Measurements from ENCODE around the gene SUOX. TPM values are rescaled to one million over a fixed set of nuclear protein-coding genes. Genes with fewer than 3 reads are reported as not detected.
A peak's percentile ranks its signal among the peaks of the same experiment; 100 is the strongest.

Gene SUOX
- total RNA-seq, 4 donors from 2014 or later, result 16.5 to 38.9 (median 27.0) TPM

- no peak overlapping the region for H3K4me3 ChIP-seq
- peak overlapping the region in 2 of 4 donors; percentile 92 to 97 for H3K27ac ChIP-seq
- no peak for DNase-seq
- TF ChIP-seq CTCF (IDR thresholded peaks at IDR 0.05) (no peak), POLR2A (IDR thresholded peaks at IDR 0.05) (no peak)
- H3K27me3 ChIP-seq, result no peaks in the 10 kb centered on the region
- no peaks in the 10 kb centered on the region for H3K9me3 ChIP-seq
- H3K36me3 ChIP-seq, result peaks cover 0 to 4% (median 0%) of the 10 kb centered on the region in 3 donors
- H3K4me1 ChIP-seq, result peaks cover 0 to 36% (median 2%) of the 10 kb centered on the region in 4 donors
Measured at GRCh38 chr12:55972042-55972441, 25.0 kb upstream of the SUOX start.

- no peaks in the 10 kb centered on the region for H3K27me3 ChIP-seq
- no peaks in the 10 kb centered on the region for H3K9me3 ChIP-seq
- no peak for TF ChIP-seq CTCF (IDR thresholded peaks at IDR 0.05)
- no peak for TF ChIP-seq POLR2A (IDR thresholded peaks at IDR 0.05)
- H3K27ac ChIP-seq, result peak overlapping the region; percentile 92 to 97 (median 95)
- DNase-seq, result no peak
- H3K36me3 ChIP-seq, result peaks cover 0 to 4% (median 0%) of the 10 kb centered on the region in 3 donors
- H3K4me3 ChIP-seq, result peak overlapping the region; percentile 55 to 67 (median 59)
- peaks cover 0 to 33% (median 2%) of the 10 kb centered on the region in 4 donors for H3K4me1 ChIP-seq
Measured at GRCh38 chr12:55972456-55972855, 24.6 kb upstream of the SUOX start.

GRCh38 chr12:55972911-55973598, 24.0 kb upstream of the SUOX start:
- Histone ChIP-seq H3K4me1 (peaks cover 0 to 35% (median 2%) of the 10 kb centered on the region in 4 donors), H3K9me3 (no peaks in the 10 kb centered on the region), H3K27ac (peak overlapping the region; percentile 92 to 97 (median 95)), H3K27me3 (no peaks in the 10 kb centered on the region), H3K36me3 (peaks cover 0 to 4% (median 0%) of the 10 kb centered on the region in 3 donors), H3K4me3 (peak overlapping the region; percentile 55 to 67 (median 59))
- TF ChIP-seq POLR2A (IDR thresholded peaks at IDR 0.05) (peak; percentile 72 to 88), CTCF (IDR thresholded peaks at IDR 0.05) (peak in 1 of 6 experiments; percentile 5)
- DNase-seq, result peak in 2 of 3 donors; percentile 36 to 55

GRCh38 chr12:55973599-55974307, 23.3 kb upstream of the SUOX start, which contains the start of gene RAB5B:
TSS of gene RAB5B (plus strand) at chr12:55974078. CDS start at chr12:55986961, 12,883 bp downstream.
- Histone ChIP-seq H3K27ac (peak within 1 kb of the TSS; percentile 92 to 98 (median 95)), H3K4me1 (peaks cover 0 to 35% (median 2%) of the 10 kb centered on the region in 4 donors)
- TF ChIP-seq CTCF (IDR thresholded peaks at IDR 0.05) (peak; percentile 17 to 53 (median 36)), POLR2A (IDR thresholded peaks at IDR 0.05) (peak; percentile 97 to 99)

GRCh38 chr12:55974308-55974730, 22.8 kb upstream of the SUOX start:
- Histone ChIP-seq H3K4me3 (peak overlapping the region; percentile 71 to 100 (median 95)), H3K27me3 (no peaks in the 10 kb centered on the region), H3K36me3 (peaks cover 0 to 4% (median 0%) of the 10 kb centered on the region in 3 donors), H3K9me3 (no peaks in the 10 kb centered on the region), H3K4me1 (peaks cover 0 to 35% (median 2%) of the 10 kb centered on the region in 4 donors), H3K27ac (peak overlapping the region; percentile 90 to 98 (median 94))
- no peak for TF ChIP-seq CTCF (IDR thresholded peaks at IDR 0.05)
- no peak for TF ChIP-seq POLR2A (IDR thresholded peaks at IDR 0.05)
- DNase-seq, result peak in 2 of 3 donors; percentile 20 to 70

More at GRCh38 chr12:55973599-55974307, 23.3 kb upstream of the SUOX start, which contains the start of gene RAB5B:
- no peaks in the 10 kb centered on the region for H3K27me3 ChIP-seq
- peaks cover 0 to 4% (median 0%) of the 10 kb centered on the region in 3 donors for H3K36me3 ChIP-seq
- peak within 1 kb of the TSS; percentile 71 to 100 (median 95) for H3K4me3 ChIP-seq
- peak; percentile 97 to 100 (median 98) for DNase-seq
- H3K9me3 ChIP-seq, result no peaks in the 10 kb centered on the region
